KOPT-K1 (cell line): Measurements from ENCODE around the gene MAP3K8.
"Not testable (repeated sequence)": the region's sequence is repeated elsewhere in the genome, so short reads cannot be mapped to it uniquely, and the experiment has no call there.

Experiments
- H3K27ac ChIP-seq: fragments of 200-600 bp; sonication (generic); 2 replicates; pipeline ENCODE4 v1.5.1; 2016; ENCODE audit warnings: antibody characterized with exemption, mild to moderate bottlenecking, low read depth, low read length; ENCODE audit not compliant: poor library complexity, severe bottlenecking
- H3K36me3 ChIP-seq: fragments of 200-600 bp; sonication (generic); 2 replicates; pipeline ENCODE4 v1.5.1; 2017; ENCODE audit warnings: antibody characterized with exemption, mild to moderate bottlenecking, low read length, moderate library complexity; ENCODE audit not compliant: insufficient read depth
- H3K9me3 ChIP-seq: fragments of 200-600 bp; sonication (generic); 2 replicates; pipeline ENCODE4 v1.5.1; 2017; ENCODE audit warnings: antibody characterized with exemption, low read length, mild to moderate bottlenecking; ENCODE audit not compliant: insufficient read depth, poor library complexity, severe bottlenecking

The MAP3K8 gene

DNA sequence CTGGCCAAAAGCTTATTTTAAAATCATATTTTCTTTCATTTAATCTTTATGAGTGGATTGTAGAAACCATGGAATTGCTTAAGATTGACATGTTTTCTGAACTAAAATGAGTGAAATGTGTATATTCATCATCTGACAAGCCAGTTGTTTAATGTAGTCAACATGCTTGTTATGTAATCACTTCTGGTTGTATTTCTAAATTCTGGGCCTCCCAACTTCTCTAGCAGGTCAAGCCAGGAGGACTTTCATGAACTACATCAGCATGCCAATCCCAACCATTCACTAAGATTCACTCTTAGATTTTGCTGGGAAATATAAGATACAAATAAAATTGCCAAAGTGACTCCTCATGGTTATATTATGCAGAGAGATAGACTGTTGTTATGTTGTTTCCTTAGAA lies 21.1 kb upstream of the MAP3K8 start:
- no peak overlapping the region for H3K27ac ChIP-seq
- H3K9me3 ChIP-seq: no peaks in the 10 kb centered on the region
- H3K36me3 ChIP-seq: no peaks in the 10 kb centered on the region

DNA sequence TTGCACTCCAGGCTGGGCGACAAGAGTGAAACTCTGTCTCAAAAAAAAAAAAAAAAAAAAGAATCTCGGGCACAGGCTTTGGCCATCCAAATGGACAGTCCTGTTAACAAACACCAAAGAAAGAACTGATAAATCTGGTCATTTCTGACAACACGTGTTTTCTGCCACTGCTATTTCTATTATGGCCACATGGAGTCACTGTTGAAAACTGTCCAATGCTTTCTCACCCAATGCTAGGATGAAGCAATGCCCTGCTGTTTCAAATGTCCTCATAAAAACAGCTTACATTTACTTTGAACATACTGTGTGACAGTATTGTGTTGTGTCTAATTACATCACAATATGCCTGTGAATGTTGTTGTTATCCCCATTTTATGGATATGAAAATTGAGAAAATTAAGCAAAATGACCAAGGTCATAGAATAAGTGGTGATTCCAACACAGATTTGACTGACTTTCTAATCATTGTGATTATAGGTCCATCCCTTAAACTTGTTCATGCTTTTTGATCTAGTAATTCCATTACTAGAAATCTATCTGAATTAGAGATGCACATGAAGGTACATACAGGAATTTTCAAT lies 19.9 kb upstream of the MAP3K8 start:
- no peaks in the 10 kb centered on the region for H3K36me3 ChIP-seq
- no peak overlapping the region for H3K27ac ChIP-seq
- no peaks in the 10 kb centered on the region for H3K9me3 ChIP-seq

DNA sequence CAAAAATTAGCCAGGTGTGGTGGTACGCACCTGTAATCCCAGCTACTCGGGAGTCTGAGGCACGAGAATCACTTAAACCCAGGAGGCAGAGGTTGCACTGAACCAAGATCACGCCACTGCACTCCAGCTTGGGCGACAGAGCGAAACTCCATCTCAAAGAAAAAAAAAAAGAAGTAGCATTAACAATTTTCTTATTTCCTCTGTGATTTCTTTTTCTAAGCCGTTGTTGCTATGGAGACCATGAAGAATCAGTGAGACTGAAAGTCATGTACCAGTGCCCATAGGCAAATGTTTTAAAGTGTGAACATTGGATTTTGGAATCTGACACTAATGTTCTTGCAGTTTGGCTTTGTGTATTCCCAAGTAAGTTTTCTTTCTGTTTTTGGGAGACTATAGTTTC lies 18.4 kb upstream of the MAP3K8 start:
- H3K27ac ChIP-seq: no peak overlapping the region
- no peaks in the 10 kb centered on the region for H3K9me3 ChIP-seq
- no peaks in the 10 kb centered on the region for H3K36me3 ChIP-seq

DNA sequence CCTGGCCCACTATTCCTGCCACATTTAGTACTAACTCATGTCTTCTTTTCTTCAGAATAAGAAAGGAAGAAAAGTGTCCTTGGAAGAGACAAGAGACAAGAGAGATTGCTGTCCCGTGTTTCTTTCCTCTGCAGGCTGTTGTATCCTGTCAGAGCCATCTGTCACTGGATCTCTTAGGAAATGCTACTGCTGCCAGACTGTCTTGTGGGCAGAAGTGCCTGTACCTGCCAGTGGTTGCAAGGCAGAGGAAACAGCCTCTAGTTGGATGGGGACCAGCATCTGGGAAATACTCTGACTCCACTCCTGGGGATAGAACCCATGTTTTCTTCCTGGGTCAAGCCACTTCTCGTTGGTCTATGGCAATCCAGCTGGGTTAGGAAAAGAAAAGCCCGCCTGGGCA lies 16.7 kb upstream of the MAP3K8 start:
- H3K27ac ChIP-seq: no peak overlapping the region
- H3K9me3 ChIP-seq: no peaks in the 10 kb centered on the region
- no peaks in the 10 kb centered on the region for H3K36me3 ChIP-seq

DNA sequence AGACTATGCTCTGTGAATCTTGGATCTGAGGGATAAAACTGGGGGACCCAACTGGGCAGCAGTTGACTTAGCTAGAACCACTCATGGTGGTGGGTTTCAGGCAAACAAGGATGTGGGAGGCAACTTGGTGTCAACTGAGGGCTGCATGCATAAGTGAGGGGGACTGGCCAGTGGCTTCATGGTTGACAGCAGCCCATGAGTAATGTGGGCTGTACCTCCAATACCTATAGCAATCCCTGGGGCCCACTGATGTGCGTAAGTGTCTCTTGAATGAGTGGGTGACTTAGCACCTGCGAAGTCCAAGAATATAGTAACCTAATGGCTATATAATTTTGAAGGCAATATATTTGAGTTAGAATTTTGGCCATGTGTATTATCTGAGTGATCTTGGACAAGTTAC lies 13.7 kb upstream of the MAP3K8 start:
- Histone ChIP-seq H3K9me3 (no peaks in the 10 kb centered on the region), H3K27ac (no peak overlapping the region), H3K36me3 (no peaks in the 10 kb centered on the region)

DNA sequence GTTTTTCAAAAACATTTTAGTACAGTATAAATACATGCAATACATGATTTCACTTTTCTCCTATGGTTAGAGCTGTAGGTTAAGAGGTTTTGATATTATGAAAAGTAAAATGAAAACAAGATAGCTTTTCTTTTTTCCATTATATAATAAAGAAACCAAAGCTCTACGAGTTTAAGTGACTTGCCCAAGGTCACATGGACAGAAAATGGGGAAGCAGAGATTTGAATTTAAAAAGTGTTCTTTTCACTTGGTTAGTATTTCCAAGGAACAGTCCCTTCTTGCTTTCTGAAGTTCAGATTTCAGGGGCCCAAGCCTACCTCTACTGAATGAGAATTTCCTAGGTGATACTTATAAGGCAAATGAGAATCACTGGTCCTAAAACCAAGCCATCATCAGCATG lies 13.2 kb upstream of the MAP3K8 start:
- Histone ChIP-seq H3K9me3 (no peaks in the 10 kb centered on the region), H3K36me3 (no peaks in the 10 kb centered on the region), H3K27ac (no peak overlapping the region)

DNA sequence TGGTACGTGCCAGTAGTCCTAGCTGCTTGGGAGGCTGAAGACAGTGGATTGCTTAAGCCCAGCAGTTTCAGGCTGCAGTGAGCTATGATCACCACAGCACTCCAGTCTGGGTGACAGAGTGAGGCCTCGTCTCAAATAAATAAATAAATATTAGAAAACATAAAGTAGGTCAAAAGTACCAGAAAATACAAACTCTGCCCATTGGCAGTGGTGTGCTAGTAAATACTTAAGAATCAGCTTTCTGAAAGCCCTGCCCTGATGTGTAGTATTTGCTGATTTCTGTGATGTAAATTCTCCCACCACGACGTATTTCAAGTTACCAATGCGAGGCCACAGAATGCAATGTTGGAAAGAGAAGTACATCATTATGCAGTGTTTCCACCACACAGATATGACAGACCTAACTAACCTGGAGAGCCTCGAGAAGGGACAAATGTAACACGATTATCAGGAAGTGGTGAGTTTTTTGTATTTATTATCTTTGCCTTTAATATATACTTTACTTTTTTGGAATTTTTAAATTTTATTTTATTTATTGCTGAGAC lies 11.8 kb upstream of the MAP3K8 start:
- Histone ChIP-seq H3K36me3 (no peaks in the 10 kb centered on the region), H3K27ac (no peak overlapping the region), H3K9me3 (no peaks in the 10 kb centered on the region)

DNA sequence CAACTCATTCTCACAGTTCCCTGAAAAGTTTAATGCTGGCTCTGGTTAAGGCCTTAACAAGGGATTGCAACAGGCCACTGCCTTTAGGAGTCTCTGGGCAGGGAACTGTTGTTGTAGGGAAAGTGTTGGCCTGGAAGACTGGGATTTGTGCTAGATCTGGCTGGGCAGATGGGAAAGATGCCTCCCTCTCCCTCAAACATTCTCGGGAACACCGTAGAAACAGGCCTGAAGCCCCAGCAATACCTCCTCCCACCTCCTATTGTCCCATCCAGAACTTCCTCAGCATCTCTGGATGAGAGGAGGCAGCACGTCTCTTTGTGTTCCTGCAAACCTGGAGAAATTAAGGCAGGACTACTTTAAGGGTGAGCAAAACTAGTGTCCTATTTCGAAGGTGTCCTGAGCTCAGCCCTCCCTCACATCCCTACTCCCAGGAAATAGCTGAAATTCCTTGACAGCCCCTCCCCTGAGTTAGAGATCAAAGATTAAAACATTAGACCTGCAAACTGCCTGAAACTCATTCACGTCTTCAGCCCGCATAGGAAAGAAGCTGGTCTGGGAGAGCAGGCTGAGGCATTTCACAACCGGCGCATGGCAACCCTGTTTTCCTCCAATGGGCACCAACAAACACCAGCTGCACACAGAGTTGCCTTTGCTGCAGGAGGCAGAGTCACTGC lies 10.9 kb upstream of the MAP3K8 start:
- no peaks in the 10 kb centered on the region for H3K36me3 ChIP-seq
- H3K27ac ChIP-seq: no peak overlapping the region
- H3K9me3 ChIP-seq: no peaks in the 10 kb centered on the region

DNA sequence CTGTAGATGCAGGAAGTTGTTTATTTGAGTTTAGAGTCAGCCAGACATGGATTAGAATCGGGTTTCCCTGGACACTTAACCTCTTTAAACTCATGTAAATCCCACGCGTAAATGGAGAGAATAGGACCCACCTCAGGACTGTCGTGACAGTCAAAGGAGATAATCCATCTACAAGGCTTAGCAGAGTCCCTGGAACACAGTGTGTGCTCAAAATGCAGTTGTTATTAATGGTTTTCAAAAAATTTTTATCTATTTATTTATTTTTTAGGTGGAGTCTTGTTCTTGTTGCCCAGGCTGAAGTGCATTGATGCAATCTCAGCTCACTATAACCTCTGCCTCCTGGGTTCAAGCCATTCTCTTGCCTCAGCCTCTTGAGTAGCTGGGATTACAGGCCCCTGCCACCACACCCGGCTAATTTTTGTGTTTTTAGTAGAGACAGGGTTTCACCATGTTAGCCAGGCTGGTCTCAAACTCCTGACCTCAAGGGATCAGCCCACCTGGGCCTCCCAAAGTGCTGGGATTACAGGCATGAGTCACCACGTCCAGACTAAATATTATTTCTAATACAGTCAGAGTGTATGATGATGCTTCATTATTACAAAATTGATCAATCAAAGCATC lies 10.2 kb upstream of the MAP3K8 start:
- not testable (repeated sequence) for H3K9me3 ChIP-seq, H3K36me3 ChIP-seq, H3K27ac ChIP-seq

DNA sequence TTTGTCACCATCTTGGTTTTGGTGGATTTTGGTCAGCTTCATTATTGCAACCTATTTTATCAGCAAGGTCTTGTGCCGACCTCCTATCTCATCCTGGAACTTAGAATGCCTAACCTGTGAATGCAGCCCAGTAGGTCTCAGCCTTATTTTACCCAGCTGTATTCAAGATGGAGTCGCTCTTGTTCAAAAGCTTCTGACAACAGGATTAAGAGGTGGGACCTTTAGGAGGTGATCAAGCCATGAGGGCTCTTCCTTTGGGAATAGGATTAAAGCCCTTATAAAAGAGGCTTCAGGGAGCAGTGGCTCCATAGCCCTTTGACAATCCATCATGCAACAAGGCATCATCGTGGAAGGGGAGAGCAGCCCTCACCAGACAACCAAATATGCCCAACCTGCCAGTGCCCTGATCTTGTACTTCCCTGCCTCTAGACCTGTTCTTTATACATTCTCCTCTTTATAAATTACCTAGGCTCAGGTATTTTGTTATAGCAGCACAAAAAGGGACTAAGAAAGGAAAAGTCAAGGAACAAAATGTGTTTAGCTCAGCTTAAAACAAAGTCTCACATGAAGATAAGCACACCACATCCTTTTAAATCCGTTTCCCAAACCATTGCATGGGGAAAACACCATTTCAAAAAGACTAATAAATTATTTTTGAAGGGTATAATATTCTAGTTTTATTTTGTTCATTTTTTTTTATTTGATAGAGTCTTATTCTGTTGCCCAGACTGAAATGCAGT lies 8.5 kb upstream of the MAP3K8 start:
- no peak overlapping the region for H3K27ac ChIP-seq
- H3K36me3 ChIP-seq: no peaks in the 10 kb centered on the region
- no peaks in the 10 kb centered on the region for H3K9me3 ChIP-seq

DNA sequence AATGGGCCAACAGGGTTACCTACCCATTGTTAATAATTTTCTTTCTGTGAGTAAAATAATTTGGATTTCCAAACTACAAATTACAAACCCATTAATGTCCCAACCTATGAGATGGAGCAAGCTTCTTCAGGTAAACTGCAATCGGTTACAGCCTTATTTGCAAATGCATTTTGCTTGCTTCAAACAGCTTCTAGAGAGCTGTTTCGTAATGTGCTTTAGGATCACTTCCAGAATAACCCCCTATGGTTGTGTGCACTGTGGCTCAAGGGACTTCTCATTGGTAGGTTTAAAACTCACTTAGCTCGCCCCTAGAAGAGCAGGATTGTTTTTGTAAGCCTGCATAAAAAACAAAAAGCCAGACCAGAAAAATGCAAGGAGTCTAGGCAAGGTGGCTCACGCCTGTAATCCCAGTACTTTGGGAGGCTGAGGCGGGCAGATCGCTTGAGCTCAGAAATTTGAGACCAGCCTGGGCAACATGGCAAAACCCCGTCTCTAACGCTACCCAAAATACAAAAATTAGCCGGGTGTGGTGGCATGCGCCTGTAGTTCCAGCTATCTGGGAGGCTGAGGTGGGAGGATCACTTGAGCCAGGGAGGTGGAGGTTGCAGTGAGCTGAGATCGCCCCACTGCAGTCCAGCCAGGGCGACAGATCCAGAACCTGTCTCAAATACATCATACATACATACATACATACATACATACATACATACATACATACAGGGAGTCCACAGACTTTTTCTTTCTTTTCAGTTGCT lies 3.3 kb upstream of the MAP3K8 start:
- no peak overlapping the region for H3K27ac ChIP-seq
- no peaks in the 10 kb centered on the region for H3K36me3 ChIP-seq
- H3K9me3 ChIP-seq: no peaks in the 10 kb centered on the region

DNA sequence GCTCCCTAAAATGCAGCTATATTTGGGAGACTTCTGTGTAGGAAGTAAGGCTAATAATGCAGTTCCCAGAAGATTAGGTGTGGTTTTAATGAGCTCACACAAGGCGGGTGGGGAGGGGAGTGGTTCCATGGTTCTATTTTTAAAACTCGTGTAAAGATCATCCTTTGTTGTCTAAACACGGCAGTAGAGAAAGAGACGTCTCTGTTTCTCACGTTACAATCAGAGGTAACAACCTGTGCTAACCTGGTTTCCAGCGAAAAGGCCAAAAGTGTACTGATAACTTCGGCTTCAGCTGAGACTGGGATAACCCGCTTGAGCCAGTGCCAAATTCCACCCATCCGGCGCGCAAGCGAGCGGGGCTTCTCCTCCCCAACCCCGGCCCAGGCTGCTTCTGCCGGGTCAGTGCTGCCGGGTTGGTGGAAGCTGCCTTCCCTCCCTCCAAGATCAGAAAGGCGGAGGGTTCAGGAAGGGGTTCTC lies 2.5 kb upstream of the MAP3K8 start:
- no peak overlapping the region for H3K27ac ChIP-seq
- no peaks in the 10 kb centered on the region for H3K9me3 ChIP-seq
- no peaks in the 10 kb centered on the region for H3K36me3 ChIP-seq

DNA sequence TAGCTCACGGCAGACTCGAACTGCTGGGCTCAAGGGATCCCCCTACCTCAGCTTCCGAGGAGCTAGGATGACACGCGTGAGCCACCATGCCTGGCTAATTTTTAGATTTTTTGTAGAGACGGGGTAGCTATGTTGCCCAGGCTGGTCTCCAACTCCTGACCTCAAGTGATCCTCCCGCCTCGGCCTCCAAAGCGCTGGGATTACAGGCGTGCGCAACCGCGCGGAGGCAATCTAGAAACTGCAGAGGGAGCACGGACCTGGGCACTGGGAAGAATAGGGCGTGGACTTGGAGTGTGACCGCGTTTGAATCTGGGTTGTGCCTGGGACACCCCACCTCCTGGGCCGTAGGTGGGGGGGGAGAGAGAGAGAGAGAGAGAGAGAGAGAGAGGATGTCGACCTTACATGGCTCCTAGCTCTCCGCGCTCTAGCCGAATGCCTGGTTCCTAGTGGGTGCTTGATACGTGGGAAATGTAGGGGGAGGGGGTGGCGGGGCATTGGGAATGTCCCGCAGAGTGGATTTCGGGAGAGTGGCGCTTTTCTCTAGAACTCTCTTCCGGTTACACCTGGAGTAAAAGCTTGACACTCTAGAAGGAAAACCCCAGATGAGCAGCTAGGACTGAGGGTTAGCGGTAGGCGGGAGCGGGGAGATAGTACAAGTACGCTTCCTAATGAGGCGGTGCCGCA lies 1.2 kb upstream of the MAP3K8 start:
- no peaks in the 10 kb centered on the region for H3K9me3 ChIP-seq
- no peak overlapping the region for H3K27ac ChIP-seq
- H3K36me3 ChIP-seq: no peaks in the 10 kb centered on the region

DNA sequence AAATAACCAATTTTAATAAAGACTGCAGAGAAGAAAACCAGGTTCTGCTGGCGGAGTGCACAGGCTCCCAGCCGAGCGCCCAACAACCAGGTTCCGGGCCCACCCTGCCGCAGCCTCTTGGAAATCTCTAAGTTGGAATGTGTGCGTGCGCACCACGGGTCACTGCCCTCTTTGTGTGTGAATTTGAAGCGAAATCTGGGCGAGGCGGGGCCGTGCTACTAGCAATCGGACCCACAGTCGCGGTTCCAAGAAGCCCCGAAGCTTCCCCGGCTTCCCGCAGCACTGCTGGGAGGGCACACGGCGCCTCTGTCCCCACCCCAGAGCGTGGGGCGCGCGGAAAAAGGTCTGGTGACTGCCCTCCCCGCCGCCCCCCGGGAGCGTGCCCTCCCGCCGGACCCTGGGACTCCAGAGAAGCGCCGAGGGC lies 666 bp upstream of the MAP3K8 start:
- H3K27ac ChIP-seq: peak overlapping the region; percentile 39
- no peaks in the 10 kb centered on the region for H3K9me3 ChIP-seq
- H3K36me3 ChIP-seq: no peaks in the 10 kb centered on the region
